ENCODE results near the gene FGF14. TPM values are rescaled to one million over a fixed set of nuclear protein-coding genes. Genes with fewer than 3 reads are reported as not detected.

Gene FGF14
- total RNA-seq, 1 donor from 2014 or later = not detected

GRCh38 chr13:102055090-102055779 is 346.6 kb downstream of the FGF14 start:
- Histone ChIP-seq H3K36me3 (ENCODE audit: control insufficient read depth, insufficient read depth, low read length) (no peaks in the 10 kb centered on the region), H3K4me3 (ENCODE audit: low read depth, low read length) (no peak overlapping the region), H3K27me3 (ENCODE audit: control insufficient read depth, insufficient read depth, low read length) (no peaks in the 10 kb centered on the region)
- no peak for DNase-seq (ENCODE audit: low read depth)
- TF ChIP-seq CTCF (IDR thresholded peaks at IDR 0.05; ENCODE audit: insufficient read depth, low read length, poor library complexity, severe bottlenecking) = no peak

- Histone ChIP-seq H3K27me3 (ENCODE audit: control insufficient read depth, insufficient read depth, low read length) (no peaks in the 10 kb centered on the region), H3K36me3 (ENCODE audit: control insufficient read depth, insufficient read depth, low read length) (no peaks in the 10 kb centered on the region), H3K4me3 (ENCODE audit: low read depth, low read length) (no peak overlapping the region)
- TF ChIP-seq CTCF (IDR thresholded peaks at IDR 0.05; ENCODE audit: insufficient read depth, low read length, poor library complexity, severe bottlenecking) = no peak
- DNase-seq (ENCODE audit: low read depth) = no peak
These were observed 352.0 kb downstream of the FGF14 start for GRCh38 chr13:102049853-102050252.

- Histone ChIP-seq H3K4me3 (ENCODE audit: low read depth, low read length) (no peak overlapping the region), H3K27me3 (ENCODE audit: control insufficient read depth, insufficient read depth, low read length) (no peaks in the 10 kb centered on the region), H3K36me3 (ENCODE audit: control insufficient read depth, insufficient read depth, low read length) (no peaks in the 10 kb centered on the region)
- DNase-seq (ENCODE audit: low read depth) = no peak
- no peak for TF ChIP-seq CTCF (IDR thresholded peaks at IDR 0.05; ENCODE audit: insufficient read depth, low read length, poor library complexity, severe bottlenecking)
These were observed 356.1 kb downstream of the FGF14 start for GRCh38 chr13:102045731-102046130.

GRCh38 chr13:102042746-102043145 is 359.1 kb downstream of the FGF14 start:
- H3K36me3 ChIP-seq (ENCODE audit: control insufficient read depth, insufficient read depth, low read length) = no peaks in the 10 kb centered on the region
- no peak for DNase-seq (ENCODE audit: low read depth)
- H3K27me3 ChIP-seq (ENCODE audit: control insufficient read depth, insufficient read depth, low read length) = no peaks in the 10 kb centered on the region
- TF ChIP-seq CTCF (IDR thresholded peaks at IDR 0.05; ENCODE audit: insufficient read depth, low read length, poor library complexity, severe bottlenecking) = no peak
- H3K4me3 ChIP-seq (ENCODE audit: low read depth, low read length) = no peak overlapping the region

- Histone ChIP-seq H3K36me3 (ENCODE audit: control insufficient read depth, insufficient read depth, low read length) (no peaks in the 10 kb centered on the region), H3K4me3 (ENCODE audit: low read depth, low read length) (no peak overlapping the region), H3K27me3 (ENCODE audit: control insufficient read depth, insufficient read depth, low read length) (no peaks in the 10 kb centered on the region)
- DNase-seq (ENCODE audit: low read depth) = no peak
- no peak for TF ChIP-seq CTCF (IDR thresholded peaks at IDR 0.05; ENCODE audit: insufficient read depth, low read length, poor library complexity, severe bottlenecking)
These were observed 360.3 kb downstream of the FGF14 start for GRCh38 chr13:102041544-102041943.

- no peak for TF ChIP-seq CTCF (IDR thresholded peaks at IDR 0.05; ENCODE audit: insufficient read depth, low read length, poor library complexity, severe bottlenecking)
- Histone ChIP-seq H3K36me3 (ENCODE audit: control insufficient read depth, insufficient read depth, low read length) (no peaks in the 10 kb centered on the region), H3K4me3 (ENCODE audit: low read depth, low read length) (no peak overlapping the region), H3K27me3 (ENCODE audit: control insufficient read depth, insufficient read depth, low read length) (no peaks in the 10 kb centered on the region)
- no peak for DNase-seq (ENCODE audit: low read depth)
These were observed 361.0 kb downstream of the FGF14 start for GRCh38 chr13:102040812-102041211.
